ENCODE measurements around the gene FBF1.

Gene FBF1

DNA sequence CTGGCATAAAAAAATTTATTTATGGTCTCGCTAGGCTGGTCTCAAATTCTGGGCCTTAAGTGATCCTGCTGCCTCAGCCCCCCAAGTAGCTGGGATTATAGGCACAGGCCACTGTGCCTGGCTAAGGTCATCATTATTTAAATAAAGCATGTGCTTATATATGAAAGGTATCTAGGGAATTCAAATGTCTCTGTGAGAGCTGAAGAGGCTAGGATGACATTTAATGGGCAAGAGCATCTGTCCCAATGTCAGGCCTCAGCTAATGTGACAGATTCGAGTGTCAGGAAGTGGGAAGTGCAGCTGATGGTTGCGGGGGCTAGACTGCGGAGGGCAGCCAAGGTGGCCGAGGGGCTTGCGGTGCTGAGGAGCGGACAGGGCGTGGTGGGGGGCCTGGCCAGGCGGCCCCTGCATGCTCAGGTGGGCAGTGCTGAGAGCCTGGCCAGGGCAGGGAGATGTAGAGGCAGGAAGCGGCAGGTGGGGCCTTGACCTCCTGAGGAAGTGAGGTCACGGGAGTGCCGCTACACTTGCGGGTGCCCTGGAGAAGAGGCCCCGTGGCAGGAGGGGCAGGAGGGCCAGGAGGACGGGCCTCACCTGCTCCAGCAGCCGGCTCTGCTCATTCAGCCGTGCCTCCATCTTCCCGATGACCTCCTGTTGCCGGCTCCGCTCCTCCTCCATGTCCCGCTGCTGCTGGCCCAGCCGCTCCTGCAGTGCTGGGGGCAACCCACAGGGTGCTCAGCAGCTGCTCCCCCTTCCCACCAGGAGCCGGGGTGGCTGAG, 23.5 kb downstream of the FBF1 start:
- DNase-seq (ENCODE audit: low spot score in 2 of 2), result no peak
- peaks cover 16% of the 10 kb centered on the region for H3K36me3 ChIP-seq (replicated peaks)
- no peaks in the 10 kb centered on the region for H3K27me3 ChIP-seq (ENCODE audit: low read depth)
- in situ Hi-C loops (cut with MboI; ENCODE audit: low sequenced_read_pairs), result loop anchor here (25.0 kb wide), 1 partner anchor 370 kb away; no protein-coding TSS in a partner anchor
- H3K4me3 ChIP-seq, result no peak overlapping the region
- H3K4me1 ChIP-seq, result no peaks in the 10 kb centered on the region
- no peaks in the 10 kb centered on the region for H3K9me3 ChIP-seq

DNA sequence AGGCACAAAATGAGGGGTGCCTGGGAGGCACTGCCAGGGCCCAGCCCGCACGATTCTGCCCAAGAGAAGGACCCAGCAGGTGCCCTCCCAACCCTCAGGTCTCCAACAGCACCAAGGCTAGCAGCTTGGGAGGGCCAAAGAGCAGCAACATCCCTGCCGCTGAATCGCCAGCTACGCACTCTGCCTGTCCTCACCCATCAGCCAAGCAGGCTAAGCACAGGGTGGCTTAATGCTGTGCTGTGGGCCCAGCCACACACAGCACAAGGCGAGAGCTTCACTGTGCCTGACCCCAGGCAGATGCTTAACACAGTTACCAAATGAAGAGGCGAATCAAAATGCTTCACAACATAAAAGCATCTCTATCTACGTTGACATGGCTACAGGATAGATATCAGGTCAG, 25.6 kb downstream of the FBF1 start:
- in situ Hi-C loops (cut with MboI; ENCODE audit: low sequenced_read_pairs), result loop anchor here (25.0 kb wide), 1 partner anchor 372 kb away; no protein-coding TSS in a partner anchor
- no peak for DNase-seq (ENCODE audit: low spot score in 2 of 2)
- Histone ChIP-seq H3K4me3 (no peak overlapping the region), H3K9me3 (no peaks in the 10 kb centered on the region), H3K4me1 (no peaks in the 10 kb centered on the region), H3K27me3 (ENCODE audit: low read depth) (no peaks in the 10 kb centered on the region), H3K36me3 (replicated peaks) (peaks cover 13% of the 10 kb centered on the region)

DNA sequence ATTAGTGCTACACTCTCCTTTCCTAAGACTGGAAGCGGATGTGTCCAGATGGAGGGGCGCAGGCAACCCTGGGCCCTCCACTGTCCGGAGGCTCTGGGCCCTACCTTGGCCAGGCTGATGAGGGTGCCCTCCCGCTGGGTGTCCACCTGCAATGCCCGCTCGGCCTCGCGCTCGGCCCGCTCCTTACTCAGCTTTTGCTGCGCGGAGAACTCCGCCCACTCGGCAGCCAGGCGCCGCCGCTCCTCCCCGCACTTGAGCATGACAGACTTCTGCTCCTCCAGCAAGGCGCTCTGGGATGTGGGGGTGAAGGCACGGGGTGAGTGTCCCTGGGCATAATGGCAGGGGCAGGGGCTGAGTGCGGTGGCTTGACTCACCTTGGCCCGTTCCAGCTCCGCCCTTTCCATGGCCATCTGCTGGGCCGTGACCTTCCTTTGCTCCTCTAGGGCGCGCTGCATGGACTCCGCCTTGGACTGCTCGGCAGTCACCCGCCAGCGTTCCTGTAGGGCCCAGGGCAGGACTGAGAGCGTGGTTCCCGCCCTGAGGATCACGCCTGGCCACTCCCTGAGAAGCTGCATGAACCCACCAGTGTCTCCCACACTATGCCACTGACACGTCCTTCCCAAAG, 26.1 kb downstream of the FBF1 start:
- H3K36me3 ChIP-seq (replicated peaks), result peaks cover 11% of the 10 kb centered on the region
- no peaks in the 10 kb centered on the region for H3K4me1 ChIP-seq
- H3K4me3 ChIP-seq, result no peak overlapping the region
- in situ Hi-C loops (cut with MboI; ENCODE audit: low sequenced_read_pairs), result loop anchor here (25.0 kb wide), 1 partner anchor 373 kb away; no protein-coding TSS in a partner anchor
- no peak for DNase-seq (ENCODE audit: low spot score in 2 of 2)
- H3K27me3 ChIP-seq (ENCODE audit: low read depth), result no peaks in the 10 kb centered on the region
- no peaks in the 10 kb centered on the region for H3K9me3 ChIP-seq

DNA sequence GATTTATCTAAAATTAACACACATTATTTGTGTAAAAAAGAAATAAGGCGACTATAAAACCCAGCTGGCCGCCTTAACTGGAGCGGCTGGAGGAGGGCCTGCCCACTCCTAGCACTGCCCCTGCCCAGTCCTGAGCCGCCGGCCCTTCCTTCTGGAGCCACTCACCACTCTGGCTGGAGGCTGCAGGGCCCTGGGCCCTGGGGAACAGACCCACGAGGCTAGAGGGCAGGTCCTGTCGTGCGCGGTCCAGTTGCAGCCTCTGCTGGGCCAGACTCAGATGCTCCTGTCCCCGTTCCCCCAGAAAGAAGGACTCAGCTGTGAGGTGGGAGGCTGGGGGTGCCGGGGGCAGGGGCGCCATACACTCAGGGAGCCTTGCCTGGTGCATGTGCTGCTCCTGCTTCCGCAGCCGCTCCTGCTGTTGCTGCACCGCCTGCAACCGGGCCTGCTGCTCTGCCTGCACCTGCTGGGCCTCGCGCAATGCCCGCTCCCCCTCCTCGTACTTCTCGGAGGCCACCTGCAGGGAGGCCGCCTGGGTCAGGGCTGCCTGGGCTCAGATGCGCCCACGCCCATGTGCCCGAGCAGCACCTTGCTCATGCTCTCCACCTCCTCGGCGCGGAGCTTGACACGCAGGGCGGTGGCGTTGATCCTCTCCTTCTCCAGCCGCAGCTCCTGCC, 27.2 kb downstream of the FBF1 start:
- no peaks in the 10 kb centered on the region for H3K27me3 ChIP-seq (ENCODE audit: low read depth)
- in situ Hi-C loops (cut with MboI; ENCODE audit: low sequenced_read_pairs), result loop anchor here (25.0 kb wide), 1 partner anchor 374 kb away; no protein-coding TSS in a partner anchor
- DNase-seq (ENCODE audit: low spot score in 2 of 2), result no peak
- H3K4me1 ChIP-seq, result no peaks in the 10 kb centered on the region
- no peak overlapping the region for H3K4me3 ChIP-seq
- no peaks in the 10 kb centered on the region for H3K9me3 ChIP-seq
- H3K36me3 ChIP-seq (replicated peaks), result peaks cover 8% of the 10 kb centered on the region

DNA sequence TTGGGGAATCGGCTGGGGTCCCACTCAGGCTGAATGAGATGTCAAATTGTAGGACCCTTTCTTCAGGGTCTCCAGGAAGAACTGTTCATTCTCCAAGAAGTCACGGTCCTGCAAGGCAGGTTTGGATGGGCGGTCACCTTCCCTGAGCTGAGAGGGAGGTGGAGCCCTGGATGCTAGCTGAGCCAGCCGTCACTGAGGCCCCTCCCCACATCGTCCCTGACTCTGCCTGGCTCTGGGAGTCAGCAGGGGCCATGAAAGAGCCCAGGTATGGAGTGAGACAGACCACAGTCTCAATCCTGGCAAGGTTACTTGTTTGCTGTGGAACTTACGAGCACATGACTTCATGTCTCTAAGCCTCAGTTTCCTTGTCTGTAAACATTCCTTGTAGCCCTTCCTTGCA, 30.1 kb downstream of the FBF1 start:
- in situ Hi-C loops (cut with MboI; ENCODE audit: low sequenced_read_pairs), result loop anchor here (25.0 kb wide), 1 partner anchor 377 kb away; no protein-coding TSS in a partner anchor
- H3K36me3 ChIP-seq (replicated peaks), result peaks cover 8% of the 10 kb centered on the region
- H3K4me1 ChIP-seq, result no peaks in the 10 kb centered on the region
- no peaks in the 10 kb centered on the region for H3K9me3 ChIP-seq
- DNase-seq (ENCODE audit: low spot score in 2 of 2), result no peak
- H3K4me3 ChIP-seq, result no peak overlapping the region
- no peaks in the 10 kb centered on the region for H3K27me3 ChIP-seq (ENCODE audit: low read depth)

DNA sequence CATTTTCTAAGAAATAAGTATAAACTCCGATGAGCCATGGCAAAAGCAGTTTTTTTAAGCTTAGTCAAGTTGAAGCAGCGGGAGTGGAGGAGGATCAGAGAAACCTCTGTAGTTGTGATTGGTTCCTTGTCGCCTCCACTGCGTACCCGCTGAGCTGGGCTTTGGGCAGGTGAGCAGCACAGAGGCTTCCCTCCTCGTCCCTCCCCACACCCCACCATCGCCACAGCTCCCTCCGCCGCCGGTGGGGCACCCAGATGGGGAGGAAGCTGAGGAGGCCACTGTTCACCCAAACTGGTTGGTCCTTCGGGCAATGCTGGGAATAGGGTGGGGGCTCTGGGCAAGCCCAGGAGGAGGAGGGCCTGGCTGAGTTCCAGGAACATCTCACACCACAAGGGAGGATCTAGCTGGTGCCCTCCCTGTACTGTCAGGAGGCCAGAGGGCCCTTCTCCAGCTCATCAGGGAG, 31.0 kb downstream of the FBF1 start:
- no peaks in the 10 kb centered on the region; the same call in 1 of the 2 replicates for H3K4me1 ChIP-seq
- in situ Hi-C loops (cut with MboI; ENCODE audit: low sequenced_read_pairs), result loop anchor here (5.0 to 25.0 kb wide), 2 partner anchors 97 to 377 kb away; no protein-coding TSS in a partner anchor
- no peak overlapping the region for H3K4me3 ChIP-seq
- H3K9me3 ChIP-seq, result no peaks in the 10 kb centered on the region
- H3K36me3 ChIP-seq (replicated peaks), result peaks cover 7% of the 10 kb centered on the region
- DNase-seq (ENCODE audit: low spot score in 2 of 2), result no peak
- no peaks in the 10 kb centered on the region for H3K27me3 ChIP-seq (ENCODE audit: low read depth)

DNA sequence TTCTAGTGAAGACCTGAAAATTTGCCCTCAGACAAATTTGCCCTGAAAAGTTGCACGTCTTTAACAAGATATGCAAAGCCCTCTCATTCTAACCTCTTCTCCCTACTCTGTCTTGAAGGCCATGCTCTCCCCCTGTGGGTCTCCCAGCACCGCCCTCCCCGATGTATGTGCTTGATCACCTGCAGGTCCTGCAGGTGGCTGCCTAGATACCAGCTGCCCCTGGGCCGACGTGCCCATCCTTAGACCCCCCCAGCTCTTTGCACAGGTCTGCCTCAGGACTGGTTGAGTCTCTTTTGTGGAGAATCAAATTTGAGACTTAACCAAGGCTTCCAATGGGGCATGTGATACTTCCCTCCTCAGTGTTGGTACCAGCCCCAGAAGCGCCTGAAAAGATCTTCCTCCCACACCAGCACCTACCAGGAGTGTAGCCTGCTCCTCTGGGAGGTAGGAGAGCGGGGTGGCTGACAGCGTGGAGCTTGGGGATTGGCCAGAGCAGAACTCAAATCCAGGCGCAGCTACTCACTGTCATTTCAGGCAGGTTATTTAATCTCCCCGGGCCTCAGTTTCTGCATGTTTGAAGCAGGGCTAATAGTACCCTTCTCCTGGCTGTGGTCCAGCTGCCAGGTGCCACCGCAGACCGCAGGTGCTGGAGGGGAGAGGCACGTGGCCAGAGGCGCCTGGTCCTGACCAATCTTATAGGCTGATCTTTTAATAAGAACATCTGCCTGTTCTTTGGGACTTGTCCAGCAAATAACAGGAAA, 31.6 kb downstream of the FBF1 start:
- no peaks in the 10 kb centered on the region for H3K9me3 ChIP-seq
- DNase-seq (ENCODE audit: low spot score in 2 of 2), result no peak
- H3K4me3 ChIP-seq, result no peak overlapping the region
- peaks cover under 1% of the 10 kb centered on the region for H3K36me3 ChIP-seq (replicated peaks)
- in situ Hi-C loops (cut with MboI; ENCODE audit: low sequenced_read_pairs), result loop anchor here (5.0 to 25.0 kb wide), 2 partner anchors 98 to 378 kb away; no protein-coding TSS in a partner anchor
- H3K4me1 ChIP-seq, result no peaks in the 10 kb centered on the region; the same call in 1 of the 2 replicates
- H3K27me3 ChIP-seq (ENCODE audit: low read depth), result no peaks in the 10 kb centered on the region

DNA sequence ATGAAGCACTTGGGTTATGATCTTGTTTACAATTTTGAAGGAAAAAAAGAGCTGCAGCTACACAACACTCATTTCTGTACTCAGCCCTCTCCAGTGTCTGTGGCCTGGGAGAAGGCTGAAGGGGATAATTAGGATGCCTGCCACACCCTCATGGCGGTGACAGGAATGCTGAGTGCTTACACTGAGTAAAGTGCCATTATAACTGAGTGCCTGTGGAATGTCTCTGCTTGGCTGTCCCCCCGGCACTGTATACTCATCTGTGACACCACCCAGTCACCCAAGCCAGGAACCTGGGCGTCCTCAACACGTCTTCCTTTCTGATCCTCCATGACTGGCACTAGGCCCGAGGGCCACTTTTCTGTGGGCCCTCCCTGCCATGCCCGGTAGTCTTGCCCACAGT, 32.6 kb downstream of the FBF1 start:
- Histone ChIP-seq H3K4me3 (no peak overlapping the region), H3K36me3 (replicated peaks) (no peaks in the 10 kb centered on the region; the same call in 1 of the 2 replicates), H3K27me3 (ENCODE audit: low read depth) (no peaks in the 10 kb centered on the region), H3K4me1 (peaks cover 7% of the 10 kb centered on the region), H3K9me3 (no peaks in the 10 kb centered on the region)
- peak; percentile 38 to 57 for DNase-seq (ENCODE audit: low spot score in 2 of 2)
- in situ Hi-C loops (cut with MboI; ENCODE audit: low sequenced_read_pairs), result loop anchor here (5.0 to 25.0 kb wide), 2 partner anchors 99 to 379 kb away; no protein-coding TSS in a partner anchor

DNA sequence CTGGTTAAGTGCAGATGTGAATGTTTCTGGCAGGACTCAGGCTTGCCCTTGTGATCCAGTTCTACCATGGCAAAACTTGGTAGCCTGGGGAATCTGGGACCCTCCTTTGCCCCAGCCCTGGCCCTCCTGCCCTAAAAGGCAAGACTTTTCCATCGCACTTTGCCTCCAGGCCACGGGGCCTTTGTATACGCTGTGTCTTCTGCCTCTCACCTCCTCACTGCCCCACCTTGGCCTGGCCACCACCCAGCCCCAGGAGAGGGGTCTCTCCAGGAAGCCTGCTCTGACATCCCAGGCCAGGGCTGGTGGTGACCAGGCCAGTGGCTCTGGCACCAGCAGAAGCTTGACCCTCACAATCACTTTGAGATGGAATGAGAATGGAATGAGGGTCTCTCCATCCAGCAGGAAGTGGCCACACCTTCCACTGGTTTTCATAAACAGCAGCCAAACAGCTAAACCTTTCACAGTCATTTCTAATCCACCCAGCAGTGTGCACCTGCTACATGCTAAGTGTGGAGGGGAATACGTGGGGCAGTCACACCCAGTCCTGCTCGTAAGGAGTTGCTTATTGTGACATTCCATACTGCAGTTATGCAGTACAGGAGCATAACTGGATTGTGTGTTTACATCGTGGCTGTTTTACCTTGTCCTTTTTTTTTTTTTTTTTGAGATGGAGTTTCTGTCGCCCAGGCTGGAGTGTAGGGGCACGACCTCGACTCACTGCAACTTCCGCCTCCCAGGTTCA, 34.5 kb downstream of the FBF1 start:
- no peak for DNase-seq (ENCODE audit: low spot score in 2 of 2)
- no peak overlapping the region for H3K4me3 ChIP-seq
- H3K4me1 ChIP-seq, result peaks cover 7% of the 10 kb centered on the region
- no peaks in the 10 kb centered on the region for H3K9me3 ChIP-seq
- no peaks in the 10 kb centered on the region for H3K27me3 ChIP-seq (ENCODE audit: low read depth)
- in situ Hi-C loops (cut with MboI; ENCODE audit: low sequenced_read_pairs), result loop anchor here (5.0 to 25.0 kb wide), 2 partner anchors 101 to 381 kb away; no protein-coding TSS in a partner anchor
- H3K36me3 ChIP-seq (replicated peaks), result peaks cover 18% of the 10 kb centered on the region

DNA sequence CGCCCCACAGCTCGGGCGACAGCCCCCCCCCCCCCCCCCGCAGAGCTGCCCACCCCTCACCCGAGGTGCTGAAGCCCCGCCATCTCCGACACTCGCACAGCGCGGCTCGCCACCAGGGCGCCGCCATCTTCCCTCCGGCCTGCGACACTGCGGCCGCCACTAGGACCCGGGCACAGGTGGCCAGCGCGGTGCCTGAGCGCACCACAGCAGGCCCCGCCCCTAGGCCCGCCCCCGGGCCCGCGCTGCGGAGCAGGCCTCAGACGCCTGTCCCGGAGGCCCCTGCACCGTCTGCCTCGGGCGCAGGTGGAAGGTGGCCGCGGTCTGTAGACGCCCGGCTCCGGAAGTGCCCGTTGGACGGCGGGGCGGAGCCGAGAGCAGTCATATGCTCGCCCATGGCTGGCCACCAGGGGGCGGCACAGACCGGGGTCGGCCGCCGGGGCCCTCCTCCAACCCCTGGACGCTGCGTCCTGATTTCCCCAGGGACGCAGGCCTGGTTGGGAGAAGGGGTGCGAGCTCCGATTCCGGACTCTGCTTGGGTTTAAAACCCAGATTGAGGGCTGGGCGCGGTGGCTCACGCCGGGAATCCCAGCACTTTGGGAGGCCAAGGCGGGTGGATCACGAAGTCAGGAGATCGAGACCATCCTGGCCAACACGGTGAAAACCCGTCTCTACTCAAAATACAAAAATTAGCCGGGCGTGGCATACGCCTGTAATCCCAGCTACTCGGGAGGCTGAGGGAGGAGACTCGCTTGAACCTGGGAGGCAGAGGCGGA, 35.9 kb downstream of the FBF1 start, which contains the start of gene MRPL38:
Gene MRPL38, minus strand, starts transcription at position 136 of the 773 bp plus-strand sequence. Its CDS starts 9 bp downstream, at position 127.
- in situ Hi-C loops (cut with MboI; ENCODE audit: low sequenced_read_pairs), result loop anchor here (5.0 to 25.0 kb wide), 2 partner anchors 102 to 382 kb away; no protein-coding TSS in a partner anchor
- no peaks in the 10 kb centered on the region for H3K27me3 ChIP-seq (ENCODE audit: low read depth)
- DNase-seq (ENCODE audit: low spot score in 2 of 2), result peak; percentile 92 to 95

DNA sequence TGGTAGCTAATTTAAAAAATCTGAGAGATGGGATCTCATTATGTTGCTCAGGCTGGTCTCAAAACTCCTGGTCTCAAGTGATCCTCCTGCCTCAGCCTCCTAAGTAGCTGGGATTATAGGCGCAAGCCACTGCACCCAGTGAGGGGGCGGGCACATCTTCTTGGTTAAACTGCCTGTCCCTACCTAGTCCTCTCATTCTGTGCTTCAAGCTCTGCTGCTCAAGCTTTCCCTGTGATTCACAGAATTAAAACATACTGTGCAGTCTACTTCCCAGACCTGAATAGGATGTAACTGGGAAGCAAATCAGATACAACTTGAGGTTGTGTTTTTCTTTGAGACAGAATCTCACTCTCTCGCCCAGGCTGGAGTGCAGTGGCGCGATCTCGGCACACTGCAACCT, 38.4 kb downstream of the FBF1 start:
- H3K36me3 ChIP-seq (replicated peaks), result peaks cover 55% of the 10 kb centered on the region
- DNase-seq (ENCODE audit: low spot score in 2 of 2), result no peak
- H3K27me3 ChIP-seq (ENCODE audit: low read depth), result no peaks in the 10 kb centered on the region
- H3K4me3 ChIP-seq, result no peak overlapping the region
- in situ Hi-C loops (cut with MboI; ENCODE audit: low sequenced_read_pairs), result loop anchor here (25.0 kb wide), 1 partner anchor 385 kb away; no protein-coding TSS in a partner anchor
- H3K9me3 ChIP-seq, result no peaks in the 10 kb centered on the region
- peaks cover 7% of the 10 kb centered on the region for H3K4me1 ChIP-seq

More for the DNA sequence above, 35.9 kb downstream of the FBF1 start, which contains the start of gene MRPL38:
- H3K36me3 ChIP-seq (replicated peaks), result peaks cover 30% of the 10 kb centered on the region
- peaks cover 7% of the 10 kb centered on the region for H3K4me1 ChIP-seq
- no peaks in the 10 kb centered on the region for H3K9me3 ChIP-seq
- peak within 1 kb of the TSS; percentile 96 for H3K4me3 ChIP-seq
